Activated CD4-positive, alpha-beta T cell treated with anti-CD3 and anti-CD28 coated beads, Interleukin-2, amount 50 U/mL, for 48 hours (primary cell): ENCODE results near the gene GTF2F2.

Source experiments
- DNase-seq, 2 experiments: peaks; one replicate each; pipeline ENCODE4 v3.0.0-alpha.2; 2020

GTF2F2 gene

DNA sequence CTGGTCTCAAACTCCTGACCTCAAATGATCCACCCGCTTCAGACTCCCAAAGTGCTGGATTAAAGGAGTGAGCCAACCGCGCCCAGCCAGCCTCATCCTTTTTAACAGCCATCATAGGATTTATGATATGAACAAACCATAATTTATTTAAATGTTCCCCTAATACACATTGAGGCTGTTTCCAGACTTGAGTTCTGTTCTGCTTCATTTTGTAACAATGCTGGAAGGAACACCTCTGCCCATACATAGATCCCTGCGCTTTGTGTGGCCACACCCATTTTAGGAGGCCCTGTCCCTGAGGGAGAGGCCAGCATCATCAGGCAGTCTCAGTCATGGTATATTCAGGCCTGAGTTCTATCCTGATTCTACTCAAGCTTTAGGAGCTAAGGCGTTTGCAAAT is 184.8 kb downstream of the GTF2F2 start:
- no peak for DNase-seq

- no peak for DNase-seq
Observed at GRCh38 chr13:45306966-45307365, 186.7 kb downstream of the GTF2F2 start.

DNA sequence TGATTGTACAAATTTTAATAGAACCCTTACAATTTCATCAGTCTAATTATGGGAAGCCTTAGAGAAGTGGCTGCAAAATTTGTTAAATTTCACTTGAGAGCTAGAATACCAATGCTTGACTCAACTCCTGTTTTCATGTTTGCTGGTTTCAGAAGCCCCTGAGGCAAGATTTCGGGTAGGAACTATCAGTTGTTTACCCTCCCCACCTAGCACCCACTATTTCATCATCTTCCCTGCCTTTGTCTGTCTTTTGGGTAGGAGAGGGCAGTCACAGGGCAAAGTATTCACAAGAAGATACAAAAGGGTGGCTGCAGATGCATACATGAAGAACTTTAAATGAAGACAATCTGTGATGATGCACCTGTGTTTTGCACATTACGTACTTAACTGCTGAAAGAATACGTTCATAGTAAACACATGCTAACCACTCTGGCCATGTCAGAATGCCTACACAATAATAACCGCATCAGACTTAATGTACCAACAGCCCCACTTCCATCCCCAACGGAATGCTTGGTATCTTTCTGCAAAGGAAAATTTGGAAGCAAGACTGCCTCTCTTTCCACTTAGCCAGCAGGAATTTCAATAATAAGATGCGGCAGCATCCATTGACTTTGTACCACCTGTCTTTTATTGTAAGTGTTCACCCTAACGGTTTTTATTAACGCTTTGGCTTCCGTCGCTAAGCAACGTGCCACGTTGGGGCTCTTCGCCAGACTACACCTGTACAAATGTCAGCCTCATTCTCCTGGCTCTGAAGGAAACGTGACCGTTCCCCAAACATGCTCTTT is 190.2 kb downstream of the GTF2F2 start:
- DNase-seq, result no peak

DNA sequence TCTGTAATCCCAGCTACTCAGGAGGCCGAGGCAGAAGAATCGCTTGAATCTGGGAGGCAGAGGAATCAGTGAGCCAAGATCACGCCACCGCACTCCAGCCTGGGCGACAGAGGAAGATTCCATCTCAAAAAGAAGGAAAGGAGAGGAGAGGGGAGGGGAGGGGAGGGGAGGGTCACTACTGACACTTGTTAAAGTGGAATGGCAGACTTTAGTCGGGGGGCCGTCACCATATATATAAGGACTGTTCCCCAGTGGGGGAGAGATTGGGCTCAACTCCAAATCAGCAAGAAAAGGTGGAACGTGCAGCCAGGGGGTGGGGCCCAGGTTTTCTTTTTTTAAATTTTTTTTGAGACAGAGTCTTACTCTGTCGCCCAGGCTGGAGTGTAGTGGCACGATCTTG is 194.5 kb downstream of the GTF2F2 start:
- no peak for DNase-seq

DNA sequence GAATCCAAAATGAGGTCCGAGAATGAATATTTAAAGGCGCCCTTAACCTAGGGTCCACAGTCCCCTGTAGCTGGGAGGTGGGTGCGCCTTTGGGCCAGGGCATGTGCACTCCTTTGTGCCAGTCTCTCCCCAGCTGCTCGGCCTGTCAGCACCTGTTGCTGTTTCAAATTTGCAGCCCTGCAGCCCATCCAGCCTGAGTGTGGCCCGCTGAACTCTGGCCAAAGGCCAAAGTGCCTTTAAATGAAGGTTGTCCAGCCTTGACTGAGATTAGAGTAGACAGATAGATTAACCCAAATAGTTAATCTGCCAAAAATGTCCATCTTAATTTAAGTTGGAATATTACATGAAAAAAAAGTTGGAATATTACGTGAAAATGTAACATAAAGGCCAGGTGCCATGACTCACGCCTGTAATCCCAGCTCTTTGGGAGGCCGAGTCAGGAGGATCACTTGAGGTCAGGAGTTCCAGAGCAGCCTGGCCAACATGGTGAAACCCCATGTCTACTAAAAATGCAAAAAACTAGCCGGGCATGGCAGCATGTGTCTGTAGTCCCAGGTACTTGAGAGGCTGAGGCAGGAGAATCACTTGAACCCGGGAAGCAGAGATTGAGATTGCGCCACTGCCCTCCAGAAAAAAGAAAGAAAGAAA is 195.3 kb downstream of the GTF2F2 start:
- no peak for DNase-seq

GRCh38 chr13:45316338-45316737 is 196.0 kb downstream of the GTF2F2 start:
- DNase-seq, result no peak

- no peak for DNase-seq
Observed at GRCh38 chr13:45316996-45317395, 196.7 kb downstream of the GTF2F2 start.

- no peak for DNase-seq
Observed at GRCh38 chr13:45320876-45321629, 200.7 kb downstream of the GTF2F2 start.

DNA sequence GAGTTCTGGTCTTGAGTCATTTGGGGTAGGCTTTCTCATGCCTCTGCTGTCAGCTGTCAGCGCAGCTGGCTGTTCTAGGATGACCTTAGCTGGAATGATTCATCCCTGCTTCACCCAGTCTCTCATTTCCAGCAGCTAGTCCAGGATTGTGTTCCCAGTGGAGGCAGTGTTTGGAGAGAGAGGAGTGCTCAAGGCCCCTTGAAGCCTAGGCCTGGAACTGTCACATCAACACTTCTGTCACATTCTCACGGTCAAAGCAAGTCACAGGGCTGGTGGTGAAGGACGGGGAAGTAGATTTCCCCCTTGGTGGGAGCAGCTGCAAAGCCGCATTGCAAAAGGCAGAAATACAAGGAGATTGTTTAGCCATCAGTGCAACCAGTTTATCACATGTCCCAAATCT is 205.5 kb downstream of the GTF2F2 start:
- no peak for DNase-seq

- DNase-seq, result no peak
Observed at GRCh38 chr13:45327253-45327955, 207.1 kb downstream of the GTF2F2 start.

DNA sequence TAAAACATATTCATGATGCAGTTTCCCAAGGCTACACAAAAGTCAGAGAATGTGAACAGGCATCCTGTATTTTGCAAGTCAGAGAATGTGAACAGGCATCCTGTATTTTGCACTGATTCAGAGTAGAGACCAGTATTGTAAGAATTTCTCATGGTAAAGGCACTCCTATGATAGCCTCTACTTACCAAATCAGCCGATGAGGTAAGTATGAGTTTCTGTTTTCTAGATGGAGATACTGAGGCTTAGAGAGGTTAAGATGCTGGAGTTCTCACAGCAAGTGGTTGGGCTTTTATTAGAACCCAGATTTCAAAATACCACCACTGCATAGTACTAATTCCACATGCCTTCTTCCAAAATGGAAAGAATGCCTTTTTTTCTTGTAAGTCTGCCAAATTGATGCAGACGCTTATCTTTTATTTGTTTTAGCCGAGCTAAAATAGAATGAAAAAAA is 208.4 kb downstream of the GTF2F2 start:
- DNase-seq, result no peak

DNA sequence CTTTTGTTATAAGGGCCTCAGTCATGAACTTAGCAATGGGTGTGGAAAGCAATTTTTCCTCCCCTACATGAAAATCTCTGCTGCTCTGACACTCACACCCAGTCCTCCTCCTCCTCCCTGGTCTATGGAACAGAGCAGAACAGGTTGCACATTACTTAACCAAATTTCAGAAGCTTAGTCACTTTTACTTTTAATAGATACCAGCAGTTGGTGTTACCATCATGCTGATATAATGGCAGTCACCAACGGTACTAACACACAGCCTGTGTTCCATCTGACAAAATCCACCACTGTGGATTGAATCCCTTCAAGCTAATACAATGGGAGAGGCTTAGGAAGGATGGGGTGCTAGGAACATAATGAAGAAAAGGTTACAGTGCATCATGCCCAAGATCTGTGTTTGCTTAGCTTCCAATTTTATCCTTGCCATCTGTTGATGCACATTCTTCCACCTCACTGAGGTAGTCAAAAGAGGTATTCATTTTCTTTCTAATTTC is 210.9 kb downstream of the GTF2F2 start:
- no peak for DNase-seq

GRCh38 chr13:45331692-45332035 is 211.4 kb downstream of the GTF2F2 start:
- no peak for DNase-seq

DNA sequence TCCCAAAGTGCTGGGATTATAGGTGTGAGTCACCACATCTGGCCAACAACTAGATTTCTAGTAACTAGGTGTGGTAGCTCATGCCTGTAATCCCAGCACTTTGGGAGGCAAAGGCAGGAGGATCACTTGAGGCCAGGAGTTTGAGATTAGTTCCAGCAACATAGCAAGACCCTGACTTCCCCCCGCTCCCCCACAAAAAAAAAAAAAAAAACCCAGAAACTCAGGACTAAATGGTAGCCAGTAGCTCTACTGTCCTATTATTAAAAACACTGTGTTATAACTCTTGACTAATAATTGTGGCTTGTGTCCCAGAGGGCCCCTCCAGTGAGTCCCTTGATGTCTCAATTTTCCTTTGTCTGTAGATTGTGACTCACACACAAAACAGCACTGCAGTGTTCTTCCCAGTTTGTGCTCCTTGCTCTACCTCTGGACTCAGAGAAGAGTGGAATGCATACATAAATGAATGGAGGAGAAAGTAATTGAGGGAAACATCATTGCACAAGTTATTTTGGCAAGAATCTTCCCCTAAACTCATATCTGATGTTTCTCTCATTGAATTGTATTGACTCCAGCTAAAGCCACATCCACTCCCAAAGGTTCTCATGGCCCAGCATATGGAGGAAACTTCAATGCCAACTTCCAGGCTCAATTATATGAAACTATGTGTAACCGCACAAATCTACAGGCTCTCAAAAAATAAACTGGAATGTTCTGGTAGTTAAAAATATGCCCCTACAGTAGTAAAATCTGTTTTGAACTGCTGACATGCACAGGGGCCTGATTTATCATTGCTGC is 211.9 kb downstream of the GTF2F2 start:
- DNase-seq, result no peak

- no peak for DNase-seq
Observed at GRCh38 chr13:45332831-45333219, 212.5 kb downstream of the GTF2F2 start.

DNA sequence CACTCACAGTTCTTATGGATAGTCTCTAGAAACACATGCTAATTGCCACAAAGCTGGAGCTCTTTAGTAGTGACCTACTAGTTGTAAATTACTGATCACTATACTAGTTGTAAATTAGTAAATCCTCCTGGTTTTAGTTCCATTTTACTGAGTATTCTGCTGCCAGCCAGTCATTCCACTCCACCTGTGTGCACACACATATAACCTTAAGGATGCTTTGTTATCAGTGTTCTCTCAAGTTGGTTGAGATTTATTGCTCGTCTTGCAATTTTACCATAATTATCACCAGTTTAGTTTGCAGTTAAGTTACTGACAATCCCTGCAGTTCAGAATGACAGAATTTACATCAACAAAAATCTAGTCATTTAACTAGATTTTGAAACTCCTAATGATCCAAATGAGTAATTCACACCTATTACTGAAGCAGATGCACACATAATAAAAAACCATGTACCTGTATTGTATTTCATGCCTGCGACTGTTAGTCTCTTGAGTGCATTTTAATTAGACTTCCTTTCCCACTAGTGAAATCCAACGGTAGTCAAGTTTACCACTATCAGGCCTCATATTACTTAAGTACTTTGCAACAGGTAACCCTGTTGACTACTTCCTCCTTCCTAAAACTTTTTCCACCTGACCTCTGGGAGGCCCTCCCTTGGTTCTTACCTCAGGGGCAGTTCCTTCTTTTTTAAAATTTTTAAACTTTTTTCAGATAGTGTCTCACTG is 213.1 kb downstream of the GTF2F2 start:
- no peak for DNase-seq
